ENCODE measurements around the gene FLT3.

DNA sequence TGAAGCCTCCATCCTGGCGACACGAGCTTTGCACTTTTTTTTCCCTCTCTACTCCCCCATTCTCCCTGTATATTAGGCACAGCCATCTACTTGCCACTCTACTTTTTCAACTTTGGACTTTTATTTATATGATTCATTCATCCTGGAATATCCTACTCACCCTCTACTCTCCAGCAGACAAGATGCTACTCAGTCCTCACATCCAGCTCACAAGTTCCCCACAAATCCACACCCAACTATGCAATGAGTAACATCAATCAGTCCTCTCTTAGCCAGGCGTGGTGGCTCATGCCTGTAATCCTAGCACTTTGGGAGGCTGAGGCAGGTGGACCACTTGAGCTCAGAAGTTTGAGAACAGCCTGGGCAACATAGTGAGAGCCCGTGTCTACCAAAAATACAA is 88.0 kb downstream of the FLT3 start:
- TF ChIP-seq, protein P1, sequence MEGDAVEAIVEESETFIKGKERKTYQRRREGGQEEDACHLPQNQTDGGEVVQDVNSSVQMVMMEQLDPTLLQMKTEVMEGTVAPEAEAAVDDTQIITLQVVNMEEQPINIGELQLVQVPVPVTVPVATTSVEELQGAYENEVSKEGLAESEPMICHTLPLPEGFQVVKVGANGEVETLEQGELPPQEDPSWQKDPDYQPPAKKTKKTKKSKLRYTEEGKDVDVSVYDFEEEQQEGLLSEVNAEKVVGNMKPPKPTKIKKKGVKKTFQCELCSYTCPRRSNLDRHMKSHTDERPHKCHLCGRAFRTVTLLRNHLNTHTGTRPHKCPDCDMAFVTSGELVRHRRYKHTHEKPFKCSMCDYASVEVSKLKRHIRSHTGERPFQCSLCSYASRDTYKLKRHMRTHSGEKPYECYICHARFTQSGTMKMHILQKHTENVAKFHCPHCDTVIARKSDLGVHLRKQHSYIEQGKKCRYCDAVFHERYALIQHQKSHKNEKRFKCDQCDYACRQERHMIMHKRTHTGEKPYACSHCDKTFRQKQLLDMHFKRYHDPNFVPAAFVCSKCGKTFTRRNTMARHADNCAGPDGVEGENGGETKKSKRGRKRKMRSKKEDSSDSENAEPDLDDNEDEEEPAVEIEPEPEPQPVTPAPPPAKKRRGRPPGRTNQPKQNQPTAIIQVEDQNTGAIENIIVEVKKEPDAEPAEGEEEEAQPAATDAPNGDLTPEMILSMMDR (IDR thresholded peaks at IDR 0.05) = no peak
- TF ChIP-seq POLR2A (IDR thresholded peaks at IDR 0.05) = no peak

Measured in adrenal gland (tissue), 5 donors.